PC-3 (cell line): Measurements from ENCODE around the gene SCAF8. TPM values are rescaled to one million over a fixed set of nuclear protein-coding genes. Genes with fewer than 3 reads are reported as not detected.

Experiments used
- ATAC-seq: fragments of 200-7000 bp; cut with Tn5 transposase; 2 replicates; pipeline ENCODE4 v1.9.1; 2020; ENCODE audit warnings: mild to moderate bottlenecking, moderate library complexity
- BruUV-seq: library from RNA; stranded (reverse); fragments of 400-500 nt; replicated peaks from 2 replicates; lab custom pipeline; 2021; lab: Mats Ljungman, UMichigan
- CTCF ChIA-PET: fragments of 300-600 bp; sonication (Branson Sonifier 250); formaldehyde crosslinking; loops from one replicate; lab custom pipeline; 2022; ENCODE audit warnings: antibody characterized with exemption; lab: Charles Lee
- POLR2A ChIA-PET: fragments of 300-600 bp; sonication (Branson Sonifier 250); formaldehyde crosslinking; loops from one replicate; lab custom pipeline; 2022; ENCODE audit warnings: antibody characterized with exemption; ENCODE audit not compliant: unreplicated experiment; lab: Charles Lee
- DNase-seq: peaks from one replicate; pipeline ENCODE4 v3.0.0-alpha.2; 2015
- H2AFZ ChIP-seq: fragments of 300-600 bp; sonication (generic); 2 replicates; pipeline ENCODE4 v1.6.0; 2016; ENCODE audit warnings: antibody characterized with exemption, low read length
- H3F3A ChIP-seq: fragments of 300-600 bp; sonication (generic); one replicate; pipeline ENCODE4 v1.6.0; 2017; ENCODE audit warnings: antibody characterized with exemption, low read length, control low read depth, mild to moderate bottlenecking; ENCODE audit not compliant: unreplicated experiment
- H3K27ac ChIP-seq: fragments of 300-600 bp; sonication (generic); 2 replicates; pipeline ENCODE4 v1.5.1; 2016; ENCODE audit warnings: mild to moderate bottlenecking, low read length
- H3K27me3 ChIP-seq: fragments of 300-600 bp; sonication (generic); 2 replicates; pipeline ENCODE4 v1.6.1; 2016; ENCODE audit warnings: low read length, mixed read lengths
- H3K36me3 ChIP-seq: fragments of 300-600 bp; sonication (generic); 2 replicates; pipeline ENCODE4 v1.6.1; 2016; ENCODE audit warnings: low read depth, mixed run types, low read length, mixed read lengths
- H3K4me1 ChIP-seq: fragments of 300-600 bp; sonication (generic); 2 replicates; pipeline ENCODE4 v1.5.1; 2016; ENCODE audit warnings: low read length; ENCODE audit not compliant: insufficient read depth
- H3K4me2 ChIP-seq: fragments of 300-600 bp; sonication (generic); 2 replicates; pipeline ENCODE4 v1.6.0; 2016; ENCODE audit warnings: low read length
- H3K4me3 ChIP-seq: fragments of 300-600 bp; sonication (generic); 2 replicates; pipeline ENCODE4 v1.5.1; 2016; ENCODE audit warnings: mild to moderate bottlenecking, low read length, mixed read lengths
- H3K79me2 ChIP-seq: fragments of 300-600 bp; sonication (generic); 2 replicates; pipeline ENCODE4 v1.6.1; 2017; ENCODE audit warnings: low read length, mixed read lengths
- H3K9ac ChIP-seq: fragments of 300-600 bp; sonication (generic); 2 replicates; pipeline ENCODE4 v1.6.0; 2016; ENCODE audit warnings: mild to moderate bottlenecking, low read length
- H3K9me2 ChIP-seq: fragments of 300-600 bp; sonication (generic); replicated peaks from 2 replicates; pipeline ENCODE4 v1.6.1; 2016; ENCODE audit warnings: mixed run types, low read length, mixed read lengths
- H3K9me3 ChIP-seq: fragments of 300-600 bp; sonication (generic); 2 replicates; pipeline ENCODE4 v1.6.1; 2016; ENCODE audit warnings: low read length, mixed read lengths
- H4K20me1 ChIP-seq: fragments of 300-600 bp; sonication (generic); 2 replicates; pipeline ENCODE4 v1.6.1; 2016; ENCODE audit warnings: low read length, mixed read lengths
- EZH2 ChIP-seq: fragments of 300-600 bp; sonication (generic); IDR thresholded peaks from one replicate; pipeline ENCODE4 v1.6.1; 2017; ENCODE audit warnings: antibody characterized with exemption, mild to moderate bottlenecking, low read length; ENCODE audit not compliant: unreplicated experiment
- EZH2phosphoT487 ChIP-seq: fragments of 300-600 bp; sonication (generic); IDR thresholded peaks from 2 replicates; pipeline ENCODE4 v1.6.1; 2018; ENCODE audit warnings: mild to moderate bottlenecking, antibody characterized with exemption, low read length, borderline replicate concordance
- intact Hi-C: fragments of 100-400 bp; cut with micrococcal nuclease; formaldehyde crosslinking; loops from 2 replicates; pipeline ENCODE4 v1.9.0; 2023
- microRNA-seq: library from miRNA; unstranded; fragments of <30 nt; microRNA quantifications from one replicate; pipeline ENCODE4 v1.1.0, GENCODE V29; 2020; ENCODE audit not compliant: unreplicated experiment
- total RNA-seq: library from RNA; depleted of rRNA; stranded (reverse); fragments of >200 nt; gene quantifications from 2 replicates; pipeline ENCODE4 v1.2.3, GENCODE V29; 2014; rRNA removed
- TF ChIP-seq, protein P1 (sequence below): fragments of 300-600 bp; sonication (generic); conservative IDR thresholded peaks from 2 replicates; pipeline ENCODE4 v1.5.1; 2017; ENCODE audit warnings: antibody characterized with exemption, low read depth, mild to moderate bottlenecking, low read length

The SCAF8 gene
- total RNA-seq, 1 experiment from 2014 or later: 11.9 TPM

GRCh38 chr6:154878871-154879491, 145.8 kb downstream of the SCAF8 start:
- CTCF ChIA-PET: no interaction called here
- H3K27me3 ChIP-seq: no peaks in the 10 kb centered on the region
- no peak overlapping the region for H3K9ac ChIP-seq
- H3K79me2 ChIP-seq: no peaks in the 10 kb centered on the region
- H3K4me1 ChIP-seq: peaks cover 22% of the 10 kb centered on the region
- no peak overlapping the region for H3K4me2 ChIP-seq
- TF ChIP-seq EZH2phosphoT487: no peak
- no peak for TF ChIP-seq EZH2
- TF ChIP-seq, protein P1, sequence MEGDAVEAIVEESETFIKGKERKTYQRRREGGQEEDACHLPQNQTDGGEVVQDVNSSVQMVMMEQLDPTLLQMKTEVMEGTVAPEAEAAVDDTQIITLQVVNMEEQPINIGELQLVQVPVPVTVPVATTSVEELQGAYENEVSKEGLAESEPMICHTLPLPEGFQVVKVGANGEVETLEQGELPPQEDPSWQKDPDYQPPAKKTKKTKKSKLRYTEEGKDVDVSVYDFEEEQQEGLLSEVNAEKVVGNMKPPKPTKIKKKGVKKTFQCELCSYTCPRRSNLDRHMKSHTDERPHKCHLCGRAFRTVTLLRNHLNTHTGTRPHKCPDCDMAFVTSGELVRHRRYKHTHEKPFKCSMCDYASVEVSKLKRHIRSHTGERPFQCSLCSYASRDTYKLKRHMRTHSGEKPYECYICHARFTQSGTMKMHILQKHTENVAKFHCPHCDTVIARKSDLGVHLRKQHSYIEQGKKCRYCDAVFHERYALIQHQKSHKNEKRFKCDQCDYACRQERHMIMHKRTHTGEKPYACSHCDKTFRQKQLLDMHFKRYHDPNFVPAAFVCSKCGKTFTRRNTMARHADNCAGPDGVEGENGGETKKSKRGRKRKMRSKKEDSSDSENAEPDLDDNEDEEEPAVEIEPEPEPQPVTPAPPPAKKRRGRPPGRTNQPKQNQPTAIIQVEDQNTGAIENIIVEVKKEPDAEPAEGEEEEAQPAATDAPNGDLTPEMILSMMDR: no peak
- H2AFZ ChIP-seq: no peak overlapping the region
- H3K27ac ChIP-seq: no peak overlapping the region
- H4K20me1 ChIP-seq: no peaks in the 10 kb centered on the region
- DNase-seq: peak; percentile 63
- no TSS peak for BruUV-seq
- no peaks in the 10 kb centered on the region for H3K9me2 ChIP-seq
- no peaks in the 10 kb centered on the region for H3F3A ChIP-seq
- intact Hi-C loops: no loop called here
- no peaks in the 10 kb centered on the region for H3K36me3 ChIP-seq
- POLR2A ChIA-PET: no interaction called here
- peak; percentile 44 for ATAC-seq
- H3K4me3 ChIP-seq: no peak overlapping the region
- no peaks in the 10 kb centered on the region for H3K9me3 ChIP-seq

DNA sequence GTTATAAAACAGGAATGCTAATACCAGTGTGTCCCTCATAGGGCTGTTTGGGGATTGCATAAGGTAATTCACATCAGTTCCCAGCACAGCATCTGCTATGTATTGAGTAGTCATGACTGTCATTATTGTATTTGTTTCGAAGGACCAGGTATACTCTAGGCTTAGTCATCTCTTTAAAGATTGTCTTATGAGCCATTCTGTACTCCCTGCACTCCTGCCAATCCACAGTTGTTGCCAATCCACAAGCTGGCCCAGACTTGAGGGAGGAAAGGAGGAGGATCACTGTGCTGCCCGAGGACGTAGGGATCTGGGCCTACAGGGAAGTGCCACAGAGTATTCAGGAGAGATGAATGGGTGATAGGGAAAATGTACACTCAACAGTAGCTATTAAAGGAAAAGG, 148.9 kb downstream of the SCAF8 start:
- H3K79me2 ChIP-seq: no peaks in the 10 kb centered on the region
- no peaks in the 10 kb centered on the region for H3K36me3 ChIP-seq
- H3K9ac ChIP-seq: no peak overlapping the region
- intact Hi-C loops: no loop called here
- H3K4me3 ChIP-seq: no peak overlapping the region
- no peaks in the 10 kb centered on the region for H4K20me1 ChIP-seq
- CTCF ChIA-PET: interaction anchor here (0.9 kb wide), 1 partner anchor 14 kb away, joined by 4 read pairs; no protein-coding TSS in a partner anchor
- no peaks in the 10 kb centered on the region for H3K9me3 ChIP-seq
- no TSS peak for BruUV-seq
- no peak for TF ChIP-seq EZH2phosphoT487
- TF ChIP-seq, protein P1: no peak
- no peak for TF ChIP-seq EZH2
- no peak overlapping the region for H3K4me2 ChIP-seq
- DNase-seq: peak; percentile 81
- no peaks in the 10 kb centered on the region for H3F3A ChIP-seq
- no peaks in the 10 kb centered on the region for H3K27me3 ChIP-seq
- ATAC-seq: peak; percentile 97
- no peaks in the 10 kb centered on the region for H3K9me2 ChIP-seq
- H3K27ac ChIP-seq: peak overlapping the region; percentile 32
- H2AFZ ChIP-seq: no peak overlapping the region
- peaks cover 22% of the 10 kb centered on the region for H3K4me1 ChIP-seq
- POLR2A ChIA-PET: no interaction called here

Small RNAs within 50 kb of the gene (microRNA-seq; reads per million reads assigned to microRNA genes)
- gene MIR1273C: not detected

Other genes starting within 250 kb of the SCAF8 start
- 1.6 and 3.2 TPM in 2 replicates for gene CNKSR3, start 222.7 kb upstream of the SCAF8 start, total RNA-seq